Measurements from ENCODE around the gene EFCAB6.

DNA sequence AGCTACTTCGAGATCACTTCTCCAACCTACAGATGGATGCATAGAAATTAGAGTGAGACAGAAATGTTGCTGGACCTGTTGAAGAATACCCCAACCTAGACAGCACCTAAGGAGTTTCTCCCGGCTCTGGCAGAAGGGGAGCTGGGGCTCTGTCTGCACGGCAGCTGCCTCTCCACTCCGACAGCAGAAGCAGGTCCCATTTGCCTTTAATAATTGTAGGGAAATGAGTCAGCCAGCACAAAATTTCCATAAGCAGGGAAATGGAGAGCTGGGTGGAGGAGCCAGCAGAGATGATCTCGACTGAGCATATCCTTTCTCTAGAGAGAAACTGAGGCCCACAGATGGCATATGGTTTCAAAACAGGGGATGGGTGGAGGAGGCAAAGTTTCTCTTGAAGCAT lies 80.1 kb downstream of the EFCAB6 start:
- TF ChIP-seq, protein P1, sequence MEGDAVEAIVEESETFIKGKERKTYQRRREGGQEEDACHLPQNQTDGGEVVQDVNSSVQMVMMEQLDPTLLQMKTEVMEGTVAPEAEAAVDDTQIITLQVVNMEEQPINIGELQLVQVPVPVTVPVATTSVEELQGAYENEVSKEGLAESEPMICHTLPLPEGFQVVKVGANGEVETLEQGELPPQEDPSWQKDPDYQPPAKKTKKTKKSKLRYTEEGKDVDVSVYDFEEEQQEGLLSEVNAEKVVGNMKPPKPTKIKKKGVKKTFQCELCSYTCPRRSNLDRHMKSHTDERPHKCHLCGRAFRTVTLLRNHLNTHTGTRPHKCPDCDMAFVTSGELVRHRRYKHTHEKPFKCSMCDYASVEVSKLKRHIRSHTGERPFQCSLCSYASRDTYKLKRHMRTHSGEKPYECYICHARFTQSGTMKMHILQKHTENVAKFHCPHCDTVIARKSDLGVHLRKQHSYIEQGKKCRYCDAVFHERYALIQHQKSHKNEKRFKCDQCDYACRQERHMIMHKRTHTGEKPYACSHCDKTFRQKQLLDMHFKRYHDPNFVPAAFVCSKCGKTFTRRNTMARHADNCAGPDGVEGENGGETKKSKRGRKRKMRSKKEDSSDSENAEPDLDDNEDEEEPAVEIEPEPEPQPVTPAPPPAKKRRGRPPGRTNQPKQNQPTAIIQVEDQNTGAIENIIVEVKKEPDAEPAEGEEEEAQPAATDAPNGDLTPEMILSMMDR (IDR thresholded peaks at IDR 0.05): no peak
- no peak for TF ChIP-seq POLR2A (IDR thresholded peaks at IDR 0.05)
